ENCODE data around the gene ZNRF3.
"Not testable (repeated sequence)": the region's sequence is repeated elsewhere in the genome, so short reads cannot be mapped to it uniquely, and the experiment has no call there.

- not testable (repeated sequence) for TF ChIP-seq POLR2A, CTCF (IDR thresholded peaks at IDR 0.05)
These were observed 65.6 kb downstream of the ZNRF3 start for GRCh38 chr22:28948860-28949551.
